Eye (tissue), 1 donor: ENCODE results near the gene MICU2.

Experiments used
- DNase-seq: peaks from one replicate; pipeline ENCODE4 v3.0.0-alpha.2; 2015

The MICU2 gene

DNA sequence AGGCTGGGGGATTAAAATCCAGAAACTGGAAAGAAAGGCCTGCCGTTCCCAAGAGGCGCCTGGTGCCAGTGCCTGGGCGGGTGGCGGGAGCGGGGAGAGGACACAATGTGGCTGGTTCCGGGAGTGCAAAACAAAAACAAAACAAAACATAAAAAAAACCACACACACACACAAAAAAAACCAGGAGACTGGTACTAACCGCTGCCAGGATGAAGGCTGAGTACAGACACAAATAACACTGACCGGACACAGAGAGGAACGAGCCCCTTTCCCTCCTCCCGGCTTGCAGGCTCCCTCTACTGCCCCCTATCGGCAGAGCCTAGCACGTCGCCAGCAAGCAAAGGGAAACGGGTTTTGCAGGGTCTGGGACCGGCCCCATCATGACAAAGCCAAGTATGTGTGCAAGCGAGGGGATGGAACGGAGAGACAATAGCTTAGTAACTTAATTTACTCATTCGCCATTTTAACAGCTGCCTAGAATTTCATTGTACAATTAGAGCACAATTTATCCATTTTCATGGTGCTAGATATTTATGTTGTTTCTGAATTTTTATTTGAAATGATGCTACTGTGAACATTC, 127.0 kb downstream of the MICU2 start:
- DNase-seq, result peak; percentile 95

DNA sequence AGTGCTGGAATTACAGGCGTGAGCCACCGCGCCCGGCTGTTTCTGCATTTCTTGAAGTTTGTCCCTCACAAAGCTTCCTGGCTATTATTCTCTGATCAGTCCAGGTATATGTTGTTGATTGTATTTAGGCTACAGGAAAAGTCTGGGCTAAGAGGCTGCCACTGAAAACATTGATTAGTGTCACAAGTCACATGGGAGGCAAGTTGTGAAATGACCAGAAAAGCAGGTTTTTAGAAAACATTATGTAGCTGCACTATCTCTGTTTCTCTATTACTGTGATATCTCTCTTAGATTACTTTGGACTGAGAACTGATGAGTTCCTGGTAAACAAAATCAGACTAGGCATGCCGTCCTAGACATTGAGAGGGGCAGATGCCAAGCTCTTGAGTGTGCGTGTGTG, 128.9 kb downstream of the MICU2 start:
- no peak for DNase-seq

DNA sequence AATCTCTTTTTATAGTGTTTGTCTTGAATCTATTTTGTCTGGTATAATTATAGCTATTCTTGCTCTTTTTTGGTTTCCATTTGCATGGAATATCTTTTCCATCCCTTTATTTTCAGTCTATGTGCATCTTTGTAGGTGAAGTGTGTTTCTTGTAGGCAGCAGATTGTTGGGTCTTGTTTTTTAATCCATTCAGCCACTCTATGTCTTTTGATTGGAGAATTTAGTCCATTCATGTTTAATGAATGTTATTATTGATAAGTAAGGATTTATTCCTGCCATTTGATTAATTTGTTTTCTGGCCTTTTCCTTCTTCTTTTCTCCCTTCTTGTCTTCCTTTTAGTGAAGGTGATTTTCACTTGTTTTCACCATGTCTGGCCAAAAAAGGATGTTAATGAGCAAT, 133.2 kb downstream of the MICU2 start:
- no peak for DNase-seq

- no peak for DNase-seq
These were observed 137.4 kb downstream of the MICU2 start for GRCh38 chr13:21466527-21466926.

GRCh38 chr13:21465710-21466160, 138.2 kb downstream of the MICU2 start:
- DNase-seq, result no peak

- DNase-seq, result no peak
These were observed 140.5 kb downstream of the MICU2 start for GRCh38 chr13:21463424-21463823.

- no peak for DNase-seq
These were observed 142.8 kb downstream of the MICU2 start for GRCh38 chr13:21461131-21461530.

DNA sequence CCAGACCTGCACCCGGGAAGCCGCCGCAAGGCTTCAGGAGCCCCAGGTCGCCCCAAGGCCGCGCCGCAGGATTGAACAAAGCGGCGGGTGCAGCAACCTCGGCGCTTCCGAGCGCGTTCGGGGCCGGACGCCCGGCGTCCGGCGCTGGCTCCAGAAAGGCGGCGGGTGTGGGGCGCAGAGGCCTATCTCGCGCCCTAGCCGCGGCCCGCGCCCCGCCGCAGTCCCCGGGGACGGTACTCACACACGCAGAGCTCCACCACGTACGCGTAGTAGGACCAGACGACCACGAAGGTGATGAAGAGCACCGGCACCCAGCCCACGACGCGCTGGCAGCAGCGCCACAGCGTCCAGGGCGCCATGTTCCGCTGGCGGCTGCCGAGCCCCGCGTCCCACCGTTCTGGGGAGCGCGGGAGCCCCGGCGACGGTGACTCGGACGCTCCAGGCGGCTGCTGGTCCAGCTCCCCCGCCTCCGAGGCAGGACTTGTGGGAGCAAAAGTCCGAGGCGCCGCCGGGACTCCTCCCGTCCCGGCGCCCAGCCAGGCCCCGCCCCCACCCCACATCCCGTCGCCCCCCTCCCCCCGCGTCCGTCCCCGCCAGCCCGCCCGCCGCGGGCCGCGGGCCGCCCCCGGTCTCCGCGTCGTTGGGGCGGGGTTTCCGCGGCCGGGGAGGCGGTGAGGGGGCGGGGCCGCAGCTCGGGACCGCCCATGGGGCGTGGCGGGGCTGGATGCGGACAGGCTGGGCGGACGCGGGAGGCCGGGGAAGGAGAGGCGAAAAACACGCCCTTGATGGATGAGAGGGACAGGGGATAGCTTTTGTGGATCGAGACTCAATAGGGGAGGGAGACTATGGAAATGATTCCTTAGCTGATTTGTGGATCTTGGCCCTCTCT, 144.9 kb downstream of the MICU2 start, which contains the start of gene ZDHHC20:
TSS of gene ZDHHC20 (minus strand) at position 491 of the 889 bp plus-strand sequence. CDS start at position 359, 132 bp downstream.
- DNase-seq, result peak; percentile 95

- DNase-seq, result peak; percentile 82
These were observed 145.5 kb downstream of the MICU2 start for GRCh38 chr13:21458451-21458812.

GRCh38 chr13:21453387-21454081, 150.4 kb downstream of the MICU2 start:
- no peak for DNase-seq

DNA sequence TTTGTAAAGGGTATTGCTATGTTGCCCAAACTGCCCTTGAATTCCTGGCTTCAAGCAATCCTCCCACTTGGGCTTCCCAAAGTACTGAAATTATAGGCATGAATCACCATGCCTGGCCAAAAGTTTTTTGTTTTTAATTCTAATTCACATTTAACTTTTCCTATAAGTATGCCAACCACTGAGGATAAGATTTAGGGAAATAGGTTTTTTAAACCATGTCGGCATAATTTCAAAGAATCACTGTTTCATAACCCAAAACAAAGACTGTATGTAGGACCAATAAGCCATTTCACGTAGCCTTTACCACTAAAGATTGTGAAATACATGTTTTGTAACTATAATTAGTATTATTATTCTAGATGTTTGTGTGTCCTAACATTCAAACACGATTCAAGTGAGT, 153.0 kb downstream of the MICU2 start:
- DNase-seq, result no peak

DNA sequence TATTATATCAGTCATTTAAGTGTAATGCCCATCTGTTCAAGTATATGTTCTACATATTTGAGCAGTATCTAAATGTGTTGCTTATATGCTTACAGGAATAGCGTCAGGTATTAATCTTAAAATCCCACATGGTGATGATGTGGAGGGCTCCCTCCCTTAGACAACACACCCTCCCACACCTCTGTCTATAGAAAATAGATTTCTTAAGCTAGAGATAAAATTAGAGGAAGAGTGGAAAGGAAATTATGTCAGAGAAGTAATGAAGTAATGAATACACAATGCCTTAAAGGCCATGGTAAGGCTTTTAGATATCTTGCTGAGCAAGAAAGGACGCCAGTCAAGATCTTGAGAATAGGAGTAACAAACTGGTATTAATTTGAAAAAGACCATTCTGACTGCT, 157.3 kb downstream of the MICU2 start:
- no peak for DNase-seq

- DNase-seq, result no peak
These were observed 158.2 kb downstream of the MICU2 start for GRCh38 chr13:21445759-21446158.

DNA sequence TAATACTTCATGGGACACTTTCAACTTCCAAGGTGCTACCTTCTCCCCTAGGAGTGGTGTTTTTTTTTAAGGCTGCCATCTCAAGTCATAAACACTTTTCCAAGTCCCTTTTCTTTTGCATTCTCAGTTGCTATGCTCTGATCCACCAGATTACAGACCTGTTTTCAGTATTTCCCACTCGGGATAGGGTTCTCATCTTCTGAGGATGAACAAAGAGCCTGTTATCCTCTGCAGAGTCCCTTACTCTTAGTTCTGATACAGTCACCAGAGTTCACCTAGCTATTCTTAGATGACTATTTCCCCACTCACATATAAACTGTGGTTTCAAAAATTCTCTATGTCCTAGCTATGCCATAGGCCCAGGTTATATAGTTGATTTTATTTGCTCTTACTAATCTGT, 160.8 kb downstream of the MICU2 start:
- no peak for DNase-seq
